HTR-8/SVneo (cell line): Measurements from ENCODE around the gene PFKFB4.
A peak's percentile ranks its signal among the peaks of the same experiment; 100 is the strongest.
"Not testable (repeated sequence)": the region's sequence is repeated elsewhere in the genome, so short reads cannot be mapped to it uniquely, and the experiment has no call there.

Experiments used
- DNase-seq: peaks from one replicate; pipeline ENCODE4 v3.0.0; 2011; ENCODE audit warnings: low spot score, mixed read lengths; ENCODE audit not compliant: insufficient read length
- FAIRE-seq: peaks from 2 replicates; lab custom pipeline; 2011; peaks lifted over from hg19 to GRCh38; lab: Jason Lieb, UNC

The PFKFB4 gene

DNA sequence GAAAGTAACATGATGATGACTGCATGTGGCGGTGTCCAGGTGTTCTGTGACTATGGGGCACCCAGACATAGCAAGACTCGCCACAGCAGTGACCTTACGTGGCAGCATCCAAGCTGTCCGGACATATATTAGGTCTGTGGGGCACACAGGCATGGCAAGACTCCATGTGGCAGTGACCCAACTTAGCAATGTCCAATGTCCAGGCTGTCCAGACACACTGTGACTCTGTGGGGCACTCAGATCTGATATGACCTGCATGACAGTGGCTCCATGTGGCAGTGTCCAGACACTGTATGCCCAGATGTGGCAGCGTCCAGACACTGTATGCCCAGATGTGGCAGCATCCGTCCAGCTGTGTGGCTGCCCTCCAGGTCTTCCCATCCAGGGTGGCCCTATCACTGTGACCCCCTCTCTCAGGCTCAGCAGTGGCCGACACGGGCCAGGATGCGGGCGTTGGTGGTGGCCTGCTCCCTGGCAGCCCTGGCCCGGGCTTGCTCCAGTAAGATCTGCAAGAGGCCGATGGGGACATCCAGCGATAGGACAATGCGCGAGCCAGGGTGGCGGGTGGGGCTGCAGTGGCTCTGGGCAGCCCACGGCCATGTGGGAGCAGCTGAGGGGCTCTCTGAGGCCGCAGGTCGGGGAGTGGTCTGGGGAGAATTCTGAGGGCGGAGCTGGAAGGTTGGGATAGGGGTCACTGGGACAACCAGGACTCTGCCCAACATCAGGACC, 5.9 kb upstream of the PFKFB4 start:
- DNase-seq (no peak), FAIRE-seq (peak; percentile 26)

DNA sequence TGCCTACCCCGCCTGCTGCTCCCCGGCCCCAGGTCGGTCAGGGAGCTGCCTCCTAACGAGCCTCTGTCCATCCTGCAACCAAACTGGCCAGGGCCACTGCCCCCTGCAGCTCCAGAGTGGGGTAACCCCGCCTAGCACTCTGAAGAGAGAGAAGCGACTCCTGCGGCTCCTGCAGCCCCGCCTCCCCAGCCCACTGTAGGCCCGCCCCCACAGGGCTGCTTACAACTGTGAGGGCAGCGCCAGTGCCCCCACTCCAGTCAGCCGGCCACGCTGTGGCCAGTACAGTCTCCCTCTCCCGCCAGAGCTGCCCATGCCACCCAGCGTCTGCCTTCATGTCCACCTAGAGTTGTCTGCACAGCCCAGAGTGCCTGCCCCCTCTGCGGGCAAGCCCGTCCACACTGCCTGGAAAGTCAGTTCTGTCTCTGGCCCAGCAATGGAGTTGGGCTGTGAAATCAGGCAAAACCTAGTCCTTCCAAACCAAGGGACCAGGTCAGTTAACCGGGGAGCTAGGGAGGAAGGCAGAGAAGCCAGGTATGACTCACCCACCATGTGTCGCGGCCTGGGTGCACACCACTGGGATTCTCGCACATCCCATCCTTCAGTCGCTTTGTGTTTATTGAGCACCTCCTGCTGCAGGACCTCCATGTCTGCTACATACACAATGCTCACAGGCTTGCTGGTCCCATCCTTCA, 4.6 kb upstream of the PFKFB4 start:
- DNase-seq = no peak
- FAIRE-seq = no peak

- FAIRE-seq = no peak
- no peak for DNase-seq
Observed at GRCh38 chr3:48560648-48561018, 4.0 kb upstream of the PFKFB4 start.

- DNase-seq (no peak), FAIRE-seq (no peak)
Observed at GRCh38 chr3:48558493-48559134, 2.0 kb upstream of the PFKFB4 start.

- DNase-seq = no peak
- no peak for FAIRE-seq
Observed at GRCh38 chr3:48555949-48556795, 431 bp downstream of the PFKFB4 start.

DNA sequence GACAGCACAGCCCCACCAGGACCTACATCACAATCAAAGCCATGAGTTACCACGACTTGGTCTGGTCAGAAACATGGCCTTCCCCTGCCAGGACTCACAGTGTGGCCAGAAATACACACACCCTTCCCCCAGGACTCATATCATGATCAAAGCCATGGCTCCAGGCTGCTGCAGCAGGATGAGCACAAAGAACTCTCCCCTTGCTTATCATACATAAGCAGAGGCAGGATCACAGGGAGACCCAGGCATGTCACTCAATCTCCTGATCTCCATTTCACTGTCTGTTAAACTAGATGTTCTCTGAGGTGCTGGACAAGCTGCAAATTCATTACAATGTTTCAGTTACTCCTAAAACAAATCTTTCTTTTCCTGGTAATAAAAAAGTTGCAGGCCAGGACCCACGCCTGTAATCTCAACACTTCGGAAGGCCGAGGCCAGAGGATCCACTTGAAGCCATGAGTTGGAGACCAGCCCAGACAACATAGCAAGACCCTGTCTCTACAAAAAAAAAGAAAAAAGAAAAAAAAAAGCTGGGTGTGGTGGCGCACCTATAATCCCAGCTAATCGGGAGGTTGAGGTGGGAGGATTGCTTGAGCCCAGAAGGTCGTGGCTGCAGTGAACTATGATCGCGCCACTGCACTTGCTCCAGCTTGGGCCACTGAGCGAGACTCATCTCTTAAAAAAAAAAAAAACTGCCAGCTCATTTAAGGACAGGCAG, 1.2 kb downstream of the PFKFB4 start:
- no peak for FAIRE-seq

GRCh38 chr3:48553886-48554845, 2.4 kb downstream of the PFKFB4 start:
- no peak for FAIRE-seq
- DNase-seq = no peak

More for the DNA sequence above, 1.2 kb downstream of the PFKFB4 start:
- DNase-seq = no peak

GRCh38 chr3:48553361-48553760, 3.2 kb downstream of the PFKFB4 start:
- DNase-seq = no peak
- FAIRE-seq = no peak

- DNase-seq = no peak
- no peak for FAIRE-seq
Observed at GRCh38 chr3:48552111-48552951, 4.3 kb downstream of the PFKFB4 start.

DNA sequence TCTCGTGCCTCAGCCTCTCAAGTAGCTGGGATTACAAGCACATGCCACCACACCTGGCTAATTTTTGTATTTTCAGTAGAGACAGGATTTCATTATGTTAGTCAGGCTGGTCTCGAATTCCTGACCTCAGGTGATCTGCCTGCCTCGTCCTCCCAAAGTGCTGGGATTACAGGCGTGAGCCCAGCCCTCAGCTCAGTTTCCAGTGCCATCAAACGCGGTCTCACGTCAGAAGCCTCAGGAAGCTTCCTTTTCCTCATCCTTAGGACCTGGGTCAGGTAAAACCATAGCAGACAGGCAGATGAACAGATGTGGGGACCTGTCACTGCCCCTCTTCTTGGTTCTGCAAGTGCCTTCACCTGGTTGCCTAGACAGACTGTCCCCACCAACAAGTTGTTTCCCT, 5.0 kb downstream of the PFKFB4 start:
- DNase-seq, FAIRE-seq: not testable (repeated sequence)

GRCh38 chr3:48548729-48549705, 7.6 kb downstream of the PFKFB4 start:
- peak; percentile 58 for FAIRE-seq
- DNase-seq = peak; percentile 75

GRCh38 chr3:48548126-48548525, 8.5 kb downstream of the PFKFB4 start:
- FAIRE-seq = no peak

GRCh38 chr3:48546203-48546829, 10.3 kb downstream of the PFKFB4 start:
- peak; percentile 92 for FAIRE-seq
- DNase-seq = no peak

More at GRCh38 chr3:48548126-48548525, 8.5 kb downstream of the PFKFB4 start:
- no peak for DNase-seq

- FAIRE-seq = no peak
- no peak for DNase-seq
Observed at GRCh38 chr3:48544141-48544540, 12.5 kb downstream of the PFKFB4 start.

- FAIRE-seq (no peak), DNase-seq (no peak)
Observed at GRCh38 chr3:48543271-48543866, 13.2 kb downstream of the PFKFB4 start.

DNA sequence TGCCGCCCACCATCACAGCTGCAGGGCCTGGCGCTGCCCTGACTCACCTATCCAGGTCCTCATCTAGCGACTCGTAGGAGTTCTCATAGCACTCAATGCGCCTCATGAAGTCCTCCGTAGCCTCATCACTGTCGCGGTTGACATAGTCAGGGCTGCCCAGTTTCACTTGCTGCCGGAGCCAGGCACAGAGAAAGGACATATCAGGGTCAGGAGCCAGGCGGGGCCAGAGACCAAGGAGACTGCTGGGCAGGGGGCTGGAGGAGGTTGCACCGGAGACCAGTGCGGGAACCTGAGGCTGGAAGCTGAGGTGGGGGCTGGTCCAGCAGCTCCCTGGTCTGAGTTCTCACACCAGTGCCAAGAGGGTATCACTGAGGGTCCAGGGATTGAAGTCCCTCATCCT, 18.2 kb downstream of the PFKFB4 start:
- no peak for DNase-seq
- FAIRE-seq = no peak
